Kidney (tissue), 14 donors: ENCODE data around the gene MEGF10. TPM values are rescaled to one million over a fixed set of nuclear protein-coding genes. Genes with fewer than 3 reads are reported as not detected.

Experiments
- DNase-seq, 5 donors: peaks; one replicate each; pipeline ENCODE4 v3.0.0-alpha.2; 2013 to 2020
- FAIRE-seq: peaks from 2 replicates; lab custom pipeline; 2012; peaks lifted over from hg19 to GRCh38; lab: Jason Lieb, UNC
- H3K27ac ChIP-seq, 2 donors: one replicate each; pipeline ENCODE4 v1.7.0; 2013; ENCODE audit warnings: low read depth in 2 of 2, low read length in 2 of 2, inconsistent platforms in 1 of 2
- H3K27me3 ChIP-seq: one replicate; pipeline ENCODE4 v1.7.1; 2013; ENCODE audit warnings: low read length, inconsistent platforms; ENCODE audit not compliant: control insufficient read depth, insufficient read depth
- H3K36me3 ChIP-seq, 3 donors: one replicate each; pipeline versions ENCODE4 v1.7.0 to v1.7.1; 2013; ENCODE audit warnings: low read length in 3 of 3, control low read depth in 1 of 3, inconsistent platforms in 1 of 3; ENCODE audit not compliant: insufficient read depth in 3 of 3, control insufficient read depth in 2 of 3
- H3K4me1 ChIP-seq, 3 donors: one replicate each; pipeline versions ENCODE4 v1.7.0 to v1.7.1; 2013; ENCODE audit warnings: low read length in 3 of 3, inconsistent platforms in 1 of 3, low read depth in 1 of 3; ENCODE audit not compliant: control insufficient read depth in 2 of 3, insufficient read depth in 2 of 3
- H3K4me3 ChIP-seq, 3 donors: one replicate each; pipeline versions ENCODE4 v1.7.0 to v1.8.1; 2013; ENCODE audit warnings: low read length in 3 of 3, control low read depth in 1 of 3, inconsistent platforms in 1 of 3
- H3K9ac ChIP-seq, 3 donors: one replicate each; pipeline versions ENCODE4 v1.7.0 to v1.7.1; 2013; ENCODE audit warnings: low read length in 3 of 3, control low read depth in 1 of 3, inconsistent platforms in 1 of 3
- H3K9me3 ChIP-seq, 3 donors: one replicate each; pipeline versions ENCODE4 v1.7.0 to v1.7.1; 2013; ENCODE audit warnings: low read length in 3 of 3, control low read depth in 1 of 3, inconsistent platforms in 1 of 3; ENCODE audit not compliant: control insufficient read depth in 2 of 3, insufficient read depth in 1 of 3
- CTCF ChIP-seq: IDR thresholded peaks from 3 replicates; pipeline ENCODE4 v1.5.1; 2012; ENCODE audit warnings: mild to moderate bottlenecking, moderate library complexity, borderline replicate concordance; ENCODE audit not compliant: insufficient read depth; ENCODE audit errors: extremely low read depth
- intact Hi-C: fragments of 100-400 bp; cut with DNase I; formaldehyde crosslinking; loops from one replicate; pipeline ENCODE4 v1.11.1; 2022
- polyA plus RNA-seq: library from polyadenylated mRNA; stranded (reverse); fragments of 350-450 nt; fragmentation: Illumina TruSeq; extraction: RNeasy Lipid Tissue Mini Kit (QIAGEN cat#74804); gene quantifications from one replicate; pipeline ENCODE4 v1.2.3, GENCODE V29; 2014; ENCODE audit warnings: low read depth, low replicate concordance; ENCODE audit not compliant: insufficient read depth
- total RNA-seq: library from RNA; stranded (reverse); fragmentation: NEBNext Ultra II Directional; extraction: Animal tissue kit (Norgen Biotek cat#: 25700); gene quantifications from one replicate; pipeline ENCODE4 v1.2.1, GENCODE V29; 2021
- donor health status: control.
- donor health status: control.
- donor health status: control.
- donor health status: control.
- donor health status: control.
- donor health status: DM: yes; HTN: yes; CAD: no.
- donor health status: Normal renal cell carcinoma (clear cell type).

Gene MEGF10
- total and polyA plus RNA-seq, 2 donors from 2014 or later: 0.09 to 0.25 TPM

- no peak for FAIRE-seq
- H3K36me3 ChIP-seq: no peaks in the 10 kb centered on the region
- H3K4me3 ChIP-seq: no peak overlapping the region
- no peak overlapping the region for H3K27ac ChIP-seq
- no peak overlapping the region for H3K9ac ChIP-seq
- DNase-seq: no peak
- H3K27me3 ChIP-seq: no peaks in the 10 kb centered on the region
- no peaks in the 10 kb centered on the region for H3K9me3 ChIP-seq
- intact Hi-C loops: no loop called here
- TF ChIP-seq CTCF: no peak
- H3K4me1 ChIP-seq: no peaks in the 10 kb centered on the region
These were observed 110.5 kb downstream of the MEGF10 start for GRCh38 chr5:127400946-127401670.

- no peak for DNase-seq
- no peaks in the 10 kb centered on the region for H3K9me3 ChIP-seq
- FAIRE-seq: no peak
- no peak overlapping the region for H3K4me3 ChIP-seq
- no peak overlapping the region for H3K9ac ChIP-seq
- TF ChIP-seq CTCF: no peak
- intact Hi-C loops: no loop called here
- no peaks in the 10 kb centered on the region for H3K36me3 ChIP-seq
- H3K27ac ChIP-seq: no peak overlapping the region
- H3K27me3 ChIP-seq: no peaks in the 10 kb centered on the region
- no peaks in the 10 kb centered on the region for H3K4me1 ChIP-seq
These were observed 111.8 kb downstream of the MEGF10 start for GRCh38 chr5:127402361-127402760.

GRCh38 chr5:127404190-127404589 is 113.6 kb downstream of the MEGF10 start:
- H3K36me3 ChIP-seq: no peaks in the 10 kb centered on the region
- intact Hi-C loops: no loop called here

More at GRCh38 chr5:127404190-127404589, 113.6 kb downstream of the MEGF10 start:
- H3K4me1 ChIP-seq: no peaks in the 10 kb centered on the region
- no peak overlapping the region for H3K9ac ChIP-seq
- DNase-seq (no peak), FAIRE-seq (no peak)
- no peak for TF ChIP-seq CTCF
- H3K4me3 ChIP-seq: no peak overlapping the region
- no peaks in the 10 kb centered on the region for H3K9me3 ChIP-seq
- H3K27me3 ChIP-seq: no peaks in the 10 kb centered on the region
- H3K27ac ChIP-seq: no peak overlapping the region
